ENCODE measurements around the gene DDX54.
A peak's percentile ranks its signal among the peaks of the same experiment; 100 is the strongest.

Gene DDX54

GRCh38 chr12:113165521-113166450 lies 19.5 kb downstream of the DDX54 start:
- no peak overlapping the region for H3K4me3 ChIP-seq (ENCODE audit: low read depth, low read length, poor library complexity, severe bottlenecking)
- no peaks in the 10 kb centered on the region for H3K79me2 ChIP-seq (ENCODE audit: insufficient read depth, low read length)
- TF ChIP-seq CTCF (IDR thresholded peaks at IDR 0.05; ENCODE audit: low read length) = no peak
- no peak for TF ChIP-seq EZH2 (IDR thresholded peaks at IDR 0.05; ENCODE audit: borderline replicate concordance, low read length)
- peaks cover 85% of the 10 kb centered on the region for H3K36me3 ChIP-seq (ENCODE audit: insufficient read depth, low read length)
- H3K4me2 ChIP-seq (ENCODE audit: low read length) = no peak overlapping the region
- H3F3A ChIP-seq (ENCODE audit: insufficient read depth, low read length) = no peaks in the 10 kb centered on the region
- H3K9me3 ChIP-seq (ENCODE audit: low read length) = no peaks in the 10 kb centered on the region
- no peak overlapping the region; the same call in 1 of the 2 replicates for H3K9ac ChIP-seq (ENCODE audit: low read length)
- peaks cover 75% of the 10 kb centered on the region for H3K4me1 ChIP-seq (ENCODE audit: insufficient read depth, low read length, severe bottlenecking)
- no peaks in the 10 kb centered on the region for H4K20me1 ChIP-seq (ENCODE audit: insufficient read depth, low read length)
- no peaks in the 10 kb centered on the region for H3K9me2 ChIP-seq (ENCODE audit: low read depth, low read length)
- no peak overlapping the region for H2AFZ ChIP-seq (ENCODE audit: low read length)
- H3K27ac ChIP-seq (ENCODE audit: low read depth, low read length, poor library complexity, severe bottlenecking) = peak overlapping the region; percentile 86
- H3K27me3 ChIP-seq (ENCODE audit: insufficient read depth, low read length) = no peaks in the 10 kb centered on the region

- Histone ChIP-seq H3K4me2 (ENCODE audit: low read length) (peak overlapping the region; percentile 65; the same call in 1 of the 2 replicates), H3K36me3 (ENCODE audit: insufficient read depth, low read length) (peaks cover 87% of the 10 kb centered on the region)
- TF ChIP-seq EZH2 (IDR thresholded peaks at IDR 0.05; ENCODE audit: borderline replicate concordance, low read length) (no peak), CTCF (IDR thresholded peaks at IDR 0.05; ENCODE audit: low read length) (no peak)
Measured at GRCh38 chr12:113164014-113164413, 21.3 kb downstream of the DDX54 start.

GRCh38 chr12:113163030-113163360 lies 22.3 kb downstream of the DDX54 start:
- H3K27ac ChIP-seq (ENCODE audit: low read depth, low read length, poor library complexity, severe bottlenecking) = peak overlapping the region; percentile 99
- no peaks in the 10 kb centered on the region for H3K9me2 ChIP-seq (ENCODE audit: low read depth, low read length)
- no peak overlapping the region for H2AFZ ChIP-seq (ENCODE audit: low read length)
- peaks cover 88% of the 10 kb centered on the region for H3K36me3 ChIP-seq (ENCODE audit: insufficient read depth, low read length)
- H3K4me1 ChIP-seq (ENCODE audit: insufficient read depth, low read length, severe bottlenecking) = peaks cover 80% of the 10 kb centered on the region
- H4K20me1 ChIP-seq (ENCODE audit: insufficient read depth, low read length) = no peaks in the 10 kb centered on the region
- H3K4me2 ChIP-seq (ENCODE audit: low read length) = peak overlapping the region; percentile 65
- no peaks in the 10 kb centered on the region for H3K27me3 ChIP-seq (ENCODE audit: insufficient read depth, low read length)
- no peak for TF ChIP-seq EZH2 (IDR thresholded peaks at IDR 0.05; ENCODE audit: borderline replicate concordance, low read length)
- TF ChIP-seq CTCF (IDR thresholded peaks at IDR 0.05; ENCODE audit: low read length) = no peak
- peak overlapping the region; percentile 24 for H3K4me3 ChIP-seq (ENCODE audit: low read depth, low read length, poor library complexity, severe bottlenecking)
- H3K9ac ChIP-seq (ENCODE audit: low read length) = peak overlapping the region; percentile 59; the same call in 1 of the 2 replicates
- H3K9me3 ChIP-seq (ENCODE audit: low read length) = no peaks in the 10 kb centered on the region
- H3F3A ChIP-seq (ENCODE audit: insufficient read depth, low read length) = no peaks in the 10 kb centered on the region
- H3K79me2 ChIP-seq (ENCODE audit: insufficient read depth, low read length) = no peaks in the 10 kb centered on the region

More at GRCh38 chr12:113164014-113164413, 21.3 kb downstream of the DDX54 start:
- Histone ChIP-seq H3F3A (ENCODE audit: insufficient read depth, low read length) (no peaks in the 10 kb centered on the region), H3K9ac (ENCODE audit: low read length) (peak overlapping the region; percentile 59; the same call in 1 of the 2 replicates), H3K79me2 (ENCODE audit: insufficient read depth, low read length) (no peaks in the 10 kb centered on the region), H3K27ac (ENCODE audit: low read depth, low read length, poor library complexity, severe bottlenecking) (peak overlapping the region; percentile 99), H3K9me3 (ENCODE audit: low read length) (no peaks in the 10 kb centered on the region), H2AFZ (ENCODE audit: low read length) (no peak overlapping the region), H3K27me3 (ENCODE audit: insufficient read depth, low read length) (no peaks in the 10 kb centered on the region), H3K9me2 (ENCODE audit: low read depth, low read length) (no peaks in the 10 kb centered on the region), H3K4me1 (ENCODE audit: insufficient read depth, low read length, severe bottlenecking) (peaks cover 77% of the 10 kb centered on the region), H3K4me3 (ENCODE audit: low read depth, low read length, poor library complexity, severe bottlenecking) (no peak overlapping the region), H4K20me1 (ENCODE audit: insufficient read depth, low read length) (no peaks in the 10 kb centered on the region)
